ENCODE data around the gene MICAL1. TPM values are rescaled to one million over a fixed set of nuclear protein-coding genes. Genes with fewer than 3 reads are reported as not detected.

The MICAL1 gene
- total and polyA plus RNA-seq, 2 donors (not counting 3 experiments of a cell fraction or from before 2014, with no cell fraction given) = 36.5 to 39.4 TPM

DNA sequence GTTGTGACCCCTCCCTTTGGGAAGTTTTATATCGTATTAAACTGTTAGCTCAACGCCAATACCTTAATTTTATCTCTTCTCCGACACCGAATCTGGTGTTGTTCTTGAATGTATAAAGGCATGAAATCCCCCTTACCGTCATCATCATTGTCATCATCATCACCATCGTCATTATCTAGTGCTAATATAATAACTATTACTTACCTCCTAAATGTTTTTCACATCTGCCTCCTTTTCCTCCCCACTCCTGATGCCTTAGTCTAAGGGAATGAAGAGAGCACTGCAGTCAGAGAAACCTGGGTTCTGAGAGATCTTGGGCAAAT, 28.1 kb upstream of the MICAL1 start:
- Histone ChIP-seq H3K27ac (ENCODE audit: insufficient read depth, low read depth, low read length) (no peak overlapping the region), H3K4me3 (replicated peaks in 1 of 3; ENCODE audit: insufficient read depth in 1 of 3, low read depth in 1 of 3, low read length in 3 of 3) (peak overlapping the region; percentile 40 to 95 (median 65)), H3K9me3 (replicated peaks; ENCODE audit: control insufficient read depth, insufficient read depth, low read length) (no peaks in the 10 kb centered on the region), H3K9me1 (replicated peaks; ENCODE audit: control insufficient read depth, extremely low read depth, insufficient read depth, low read length) (no peaks in the 10 kb centered on the region), H3K27me3 (ENCODE audit: control insufficient read depth in 2 of 2, insufficient read depth in 2 of 2, low read length in 2 of 2) (peaks cover 8 to 13% of the 10 kb centered on the region in 2 experiments), H3K4me1 (ENCODE audit: control insufficient read depth, extremely low read depth, insufficient read depth, low read length) (peaks cover 24% of the 10 kb centered on the region), H3K79me2 (ENCODE audit: control insufficient read depth, insufficient read depth, low read length) (peaks cover 34% of the 10 kb centered on the region), H3K4me2 (ENCODE audit: insufficient read depth, low read length) (peak overlapping the region; percentile 93), H3K36me3 (ENCODE audit: control insufficient read depth in 2 of 2, extremely low read depth in 1 of 2, insufficient read depth in 2 of 2, low read length in 2 of 2) (peaks cover 0 to 3% of the 10 kb centered on the region in 2 experiments), H3K9ac (replicated peaks; ENCODE audit: extremely low read depth, insufficient read depth, low read length) (peak overlapping the region; percentile 19), H2AFZ (ENCODE audit: low read depth, low read length) (peak overlapping the region; percentile 97), H4K20me1 (replicated peaks; ENCODE audit: control insufficient read depth, extremely low read depth, insufficient read depth, low read length) (no peaks in the 10 kb centered on the region)
- dilution Hi-C loops (cut with MboI; ENCODE audit: extremely low pct_ligation_motif_present, low sequenced_read_pairs) = no loop called here
- CTCF ChIA-PET = no interaction called here
- intact Hi-C loops (cut with micrococcal nuclease) = loop anchor here (2.0 to 5.0 kb wide), 3 partner anchors 41 to 207 kb away; partner anchors contain the start of genes AK9, CD164, FIG4 and PPIL6
- no peak for TF ChIP-seq JUN (IDR thresholded peaks at IDR 0.05; ENCODE audit: borderline replicate concordance, insufficient read depth, insufficient read length, low read depth)
- TF ChIP-seq FOS (IDR thresholded peaks at IDR 0.05; ENCODE audit: borderline replicate concordance, insufficient read depth, low read length) = no peak
- TF ChIP-seq EZH2 (IDR thresholded peaks at IDR 0.05; ENCODE audit: borderline replicate concordance, low read depth, low read length, severe bottlenecking) = no peak
- TF ChIP-seq, protein P1, sequence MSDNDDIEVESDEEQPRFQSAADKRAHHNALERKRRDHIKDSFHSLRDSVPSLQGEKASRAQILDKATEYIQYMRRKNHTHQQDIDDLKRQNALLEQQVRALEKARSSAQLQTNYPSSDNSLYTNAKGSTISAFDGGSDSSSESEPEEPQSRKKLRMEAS (IDR thresholded peaks at IDR 0.05; ENCODE audit: insufficient read depth, insufficient read length) = no peak
- no peak for TF ChIP-seq GATA2 (IDR thresholded peaks at IDR 0.05; ENCODE audit: insufficient read depth, insufficient read length, low read depth, low read length)
- no peak for TF ChIP-seq MYC (IDR thresholded peaks at IDR 0.05; ENCODE audit: low read depth, low read length)
- no peak for TF ChIP-seq POLR2AphosphoS5 (IDR thresholded peaks at IDR 0.05; ENCODE audit: insufficient read depth, low read depth, low read length)
- TF ChIP-seq, protein P2, sequence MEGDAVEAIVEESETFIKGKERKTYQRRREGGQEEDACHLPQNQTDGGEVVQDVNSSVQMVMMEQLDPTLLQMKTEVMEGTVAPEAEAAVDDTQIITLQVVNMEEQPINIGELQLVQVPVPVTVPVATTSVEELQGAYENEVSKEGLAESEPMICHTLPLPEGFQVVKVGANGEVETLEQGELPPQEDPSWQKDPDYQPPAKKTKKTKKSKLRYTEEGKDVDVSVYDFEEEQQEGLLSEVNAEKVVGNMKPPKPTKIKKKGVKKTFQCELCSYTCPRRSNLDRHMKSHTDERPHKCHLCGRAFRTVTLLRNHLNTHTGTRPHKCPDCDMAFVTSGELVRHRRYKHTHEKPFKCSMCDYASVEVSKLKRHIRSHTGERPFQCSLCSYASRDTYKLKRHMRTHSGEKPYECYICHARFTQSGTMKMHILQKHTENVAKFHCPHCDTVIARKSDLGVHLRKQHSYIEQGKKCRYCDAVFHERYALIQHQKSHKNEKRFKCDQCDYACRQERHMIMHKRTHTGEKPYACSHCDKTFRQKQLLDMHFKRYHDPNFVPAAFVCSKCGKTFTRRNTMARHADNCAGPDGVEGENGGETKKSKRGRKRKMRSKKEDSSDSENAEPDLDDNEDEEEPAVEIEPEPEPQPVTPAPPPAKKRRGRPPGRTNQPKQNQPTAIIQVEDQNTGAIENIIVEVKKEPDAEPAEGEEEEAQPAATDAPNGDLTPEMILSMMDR (IDR thresholded peaks at IDR 0.05; ENCODE audit: extremely low read depth in 1 of 2, insufficient read depth in 1 of 2, low read depth in 1 of 2, low read length in 2 of 2) = no peak
- TF ChIP-seq POLR2A (IDR thresholded peaks at IDR 0.05; ENCODE audit: low read depth, low read length) = no peak
- BruUV-seq (replicated peaks) = no TSS peak
- POLR2A ChIA-PET = no interaction called here
- DNase-seq (ENCODE audit: low read depth, low spot score) = peak; percentile 39
- peak; percentile 31 for FAIRE-seq
